ENCODE measurements around the gene VSX1. TPM values are rescaled to one million over a fixed set of nuclear protein-coding genes. Genes with fewer than 3 reads are reported as not detected.
A peak's percentile ranks its signal among the peaks of the same experiment; 100 is the strongest.

Gene VSX1
- total and polyA plus RNA-seq, 2 donors (not counting 1 experiment from before 2014, with no cell fraction given) = not detected

DNA sequence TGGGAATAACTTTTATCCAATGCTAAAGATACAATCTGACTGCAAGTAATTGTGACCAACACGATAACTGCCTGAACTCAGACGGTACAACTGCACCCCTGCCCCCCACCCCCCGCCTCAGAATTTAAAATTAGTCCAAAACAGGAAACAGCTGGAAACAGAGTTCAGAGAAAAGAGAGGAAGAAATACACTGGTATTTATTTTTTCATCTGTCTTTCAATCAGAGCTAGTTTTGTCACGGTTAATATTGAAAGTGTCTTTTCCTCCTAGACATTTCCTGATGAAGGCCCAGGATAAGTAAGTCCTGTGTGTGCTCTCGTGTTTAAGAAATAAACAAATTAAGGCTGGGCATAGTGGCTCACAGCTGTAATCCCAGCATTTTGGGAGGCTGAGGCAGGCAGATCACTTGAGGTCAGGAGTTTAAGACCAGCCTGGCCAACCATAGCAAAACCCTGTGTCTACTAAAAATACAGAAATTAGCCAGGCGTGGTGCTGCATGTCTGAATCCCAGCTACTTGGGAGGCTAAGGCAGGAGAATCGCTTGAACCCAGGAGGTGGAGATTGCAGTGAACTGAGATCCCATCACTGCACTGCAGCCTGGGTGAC is 45.5 kb downstream of the VSX1 start:
- ATAC-seq (ENCODE audit: low read depth) = no peak
- Histone ChIP-seq H3K9me3 (ENCODE audit: control extremely low read depth in 1 of 3, control insufficient read depth in 2 of 3, insufficient read depth in 1 of 3, low read length in 2 of 3) (no peaks in the 10 kb centered on the region), H2AFZ (ENCODE audit: insufficient read depth, low read depth, low read length, poor library complexity, severe bottlenecking) (no peak overlapping the region), H3K27ac (ENCODE audit: low read length in 2 of 2) (peak overlapping the region; percentile 2 to 63), H3K4me3 (ENCODE audit: control extremely low read depth in 1 of 5, extremely low read depth in 1 of 5, insufficient read depth in 1 of 5, low read depth in 2 of 5, low read length in 4 of 5) (peak overlapping the region in 3 of 5 experiments; percentile 13 to 44 (median 13)), H4K20me1 (ENCODE audit: control insufficient read depth, insufficient read depth, low read length, poor library complexity, severe bottlenecking) (peaks cover 70% of the 10 kb centered on the region), H3K79me2 (ENCODE audit: control insufficient read depth, insufficient read depth, low read length) (peaks cover 96% of the 10 kb centered on the region), H3K9ac (ENCODE audit: low read length) (peak overlapping the region; percentile 48), H3K4me1 (ENCODE audit: control insufficient read depth in 2 of 2, insufficient read depth in 2 of 2, low read length in 2 of 2) (peaks cover 44 to 48% of the 10 kb centered on the region in 2 donors), H3K36me3 (replicated peaks in 1 of 2; ENCODE audit: control extremely low read depth in 1 of 2, control insufficient read depth in 1 of 2, extremely low read depth in 1 of 2, insufficient read depth in 2 of 2, low read length in 1 of 2) (peaks cover 0 to 39% of the 10 kb centered on the region in 2 experiments), H3K27me3 (replicated peaks in 1 of 4; ENCODE audit: control extremely low read depth in 1 of 4, control insufficient read depth in 3 of 4, insufficient read depth in 4 of 4, low read length in 3 of 4) (no peaks in the 10 kb centered on the region), H3K4me2 (replicated peaks; ENCODE audit: low read depth, low read length, poor library complexity, severe bottlenecking) (peak overlapping the region; percentile 68)
- WGBS (ENCODE audit: insufficient coverage) = 22% methylated on average over 2 of the region's 7 CpGs
- Mint-ChIP-seq H3K27me3 (no peaks in the 10 kb centered on the region), H3K4me1 (peaks cover 52% of the 10 kb centered on the region), H3K9me3 (ENCODE audit: insufficient read depth) (no peaks in the 10 kb centered on the region), H3K4me3 (peak overlapping the region; percentile 77), H3K27ac (peak overlapping the region; percentile 91)
- CTCF ChIA-PET = interaction anchor here (0.7 to 2.1 kb wide), 9 partner anchors 9 to 1707 kb away, joined by 3 to 9 read pairs (median 4); partner anchors contain the start of gene ACSS1
- POLR2A ChIA-PET = interaction anchor here (1.0 to 2.2 kb wide), 2 partner anchors 21 to 22 kb away, joined by 3 to 20 read pairs; partner anchors contain the start of gene ACSS1
- no peak for DNase-seq
- TF ChIP-seq, protein P1, sequence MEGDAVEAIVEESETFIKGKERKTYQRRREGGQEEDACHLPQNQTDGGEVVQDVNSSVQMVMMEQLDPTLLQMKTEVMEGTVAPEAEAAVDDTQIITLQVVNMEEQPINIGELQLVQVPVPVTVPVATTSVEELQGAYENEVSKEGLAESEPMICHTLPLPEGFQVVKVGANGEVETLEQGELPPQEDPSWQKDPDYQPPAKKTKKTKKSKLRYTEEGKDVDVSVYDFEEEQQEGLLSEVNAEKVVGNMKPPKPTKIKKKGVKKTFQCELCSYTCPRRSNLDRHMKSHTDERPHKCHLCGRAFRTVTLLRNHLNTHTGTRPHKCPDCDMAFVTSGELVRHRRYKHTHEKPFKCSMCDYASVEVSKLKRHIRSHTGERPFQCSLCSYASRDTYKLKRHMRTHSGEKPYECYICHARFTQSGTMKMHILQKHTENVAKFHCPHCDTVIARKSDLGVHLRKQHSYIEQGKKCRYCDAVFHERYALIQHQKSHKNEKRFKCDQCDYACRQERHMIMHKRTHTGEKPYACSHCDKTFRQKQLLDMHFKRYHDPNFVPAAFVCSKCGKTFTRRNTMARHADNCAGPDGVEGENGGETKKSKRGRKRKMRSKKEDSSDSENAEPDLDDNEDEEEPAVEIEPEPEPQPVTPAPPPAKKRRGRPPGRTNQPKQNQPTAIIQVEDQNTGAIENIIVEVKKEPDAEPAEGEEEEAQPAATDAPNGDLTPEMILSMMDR (IDR thresholded peaks at IDR 0.05) = no peak
- TF ChIP-seq EZH2 (IDR thresholded peaks at IDR 0.05; ENCODE audit: borderline replicate concordance, insufficient read depth, low read depth, low read length, poor library complexity, severe bottlenecking) = no peak
- intact Hi-C loops (cut with micrococcal nuclease) = loop anchor here (5.0 kb wide), 1 partner anchor 161 kb away; the partner anchor contains the start of gene ENTPD6

DNA sequence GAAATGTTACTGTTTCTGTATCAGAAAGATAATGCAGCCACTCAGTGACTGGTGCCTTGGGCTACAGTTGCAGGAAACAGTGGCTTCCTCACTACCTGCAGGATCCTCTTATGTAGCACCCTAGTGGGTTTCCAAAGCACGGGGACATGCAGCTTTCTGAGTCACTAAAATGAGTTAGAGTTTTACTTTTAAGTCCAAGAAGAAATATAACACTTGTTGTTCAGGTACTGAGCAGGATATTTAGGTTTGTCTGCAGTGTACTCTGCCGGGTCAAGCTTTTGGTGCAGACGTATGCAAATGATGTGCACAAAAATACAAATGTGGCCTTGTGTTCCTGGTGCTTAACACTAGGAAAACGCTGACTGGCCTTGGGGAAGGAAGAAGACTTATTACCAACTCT is 46.0 kb downstream of the VSX1 start:
- no peak for ATAC-seq (ENCODE audit: low read depth)
- no peaks in the 10 kb centered on the region for H3K27me3 Mint-ChIP-seq
- H2AFZ ChIP-seq (ENCODE audit: insufficient read depth, low read depth, low read length, poor library complexity, severe bottlenecking) = no peak overlapping the region

More for the DNA sequence above, 46.0 kb downstream of the VSX1 start:
- POLR2A ChIA-PET = interaction anchor here (1.0 kb wide), 1 partner anchor 22 kb away, joined by 3 read pairs; the partner anchor contains the start of gene ACSS1
- Mint-ChIP-seq H3K27ac (peak overlapping the region; percentile 91), H3K9me3 (ENCODE audit: insufficient read depth) (no peaks in the 10 kb centered on the region), H3K4me1 (peaks cover 52% of the 10 kb centered on the region), H3K4me3 (peak overlapping the region; percentile 77)
- 0% methylated on average over 2 of the region's 4 CpGs for WGBS (ENCODE audit: insufficient coverage)
- Histone ChIP-seq H3K27ac (ENCODE audit: low read length in 2 of 2) (peak overlapping the region; percentile 2 to 63), H3K27me3 (replicated peaks in 1 of 4; ENCODE audit: control extremely low read depth in 1 of 4, control insufficient read depth in 3 of 4, insufficient read depth in 4 of 4, low read length in 3 of 4) (no peaks in the 10 kb centered on the region), H3K4me3 (ENCODE audit: control extremely low read depth in 1 of 5, extremely low read depth in 1 of 5, insufficient read depth in 1 of 5, low read depth in 2 of 5, low read length in 4 of 5) (peak overlapping the region in 3 of 5 experiments; percentile 13 to 44 (median 13)), H3K4me2 (replicated peaks; ENCODE audit: low read depth, low read length, poor library complexity, severe bottlenecking) (peak overlapping the region; percentile 68), H3K36me3 (replicated peaks in 1 of 2; ENCODE audit: control extremely low read depth in 1 of 2, control insufficient read depth in 1 of 2, extremely low read depth in 1 of 2, insufficient read depth in 2 of 2, low read length in 1 of 2) (peaks cover 0 to 40% of the 10 kb centered on the region in 2 experiments), H3K9me3 (ENCODE audit: control extremely low read depth in 1 of 3, control insufficient read depth in 2 of 3, insufficient read depth in 1 of 3, low read length in 2 of 3) (no peaks in the 10 kb centered on the region), H4K20me1 (ENCODE audit: control insufficient read depth, insufficient read depth, low read length, poor library complexity, severe bottlenecking) (peaks cover 72% of the 10 kb centered on the region), H3K4me1 (ENCODE audit: control insufficient read depth in 2 of 2, insufficient read depth in 2 of 2, low read length in 2 of 2) (peaks cover 41 to 44% of the 10 kb centered on the region in 2 donors), H3K9ac (ENCODE audit: low read length) (peak overlapping the region; percentile 48), H3K79me2 (ENCODE audit: control insufficient read depth, insufficient read depth, low read length) (peaks cover 96% of the 10 kb centered on the region)
- CTCF ChIA-PET = interaction anchor here (0.7 to 1.8 kb wide), 7 partner anchors 10 to 1706 kb away, joined by 3 to 9 read pairs (median 4); partner anchors contain the start of gene ACSS1
- intact Hi-C loops (cut with micrococcal nuclease) = loop anchor here (5.0 kb wide), 1 partner anchor 161 kb away; the partner anchor contains the start of gene ENTPD6
- TF ChIP-seq, protein P1 (IDR thresholded peaks at IDR 0.05) = no peak
- TF ChIP-seq EZH2 (IDR thresholded peaks at IDR 0.05; ENCODE audit: borderline replicate concordance, insufficient read depth, low read depth, low read length, poor library complexity, severe bottlenecking) = no peak
- DNase-seq = no peak

Data from B cell (primary cell).